HG03159 (cell line): ENCODE results near the gene OR2B2.

Experiments
- ATAC-seq: cut with Tn5 transposase; IDR thresholded peaks from one replicate; pipeline ENCODE4 v1.9.1; 2021; ENCODE audit warnings: mild to moderate bottlenecking, moderate library complexity; ENCODE audit not compliant: unreplicated experiment

Gene OR2B2

DNA sequence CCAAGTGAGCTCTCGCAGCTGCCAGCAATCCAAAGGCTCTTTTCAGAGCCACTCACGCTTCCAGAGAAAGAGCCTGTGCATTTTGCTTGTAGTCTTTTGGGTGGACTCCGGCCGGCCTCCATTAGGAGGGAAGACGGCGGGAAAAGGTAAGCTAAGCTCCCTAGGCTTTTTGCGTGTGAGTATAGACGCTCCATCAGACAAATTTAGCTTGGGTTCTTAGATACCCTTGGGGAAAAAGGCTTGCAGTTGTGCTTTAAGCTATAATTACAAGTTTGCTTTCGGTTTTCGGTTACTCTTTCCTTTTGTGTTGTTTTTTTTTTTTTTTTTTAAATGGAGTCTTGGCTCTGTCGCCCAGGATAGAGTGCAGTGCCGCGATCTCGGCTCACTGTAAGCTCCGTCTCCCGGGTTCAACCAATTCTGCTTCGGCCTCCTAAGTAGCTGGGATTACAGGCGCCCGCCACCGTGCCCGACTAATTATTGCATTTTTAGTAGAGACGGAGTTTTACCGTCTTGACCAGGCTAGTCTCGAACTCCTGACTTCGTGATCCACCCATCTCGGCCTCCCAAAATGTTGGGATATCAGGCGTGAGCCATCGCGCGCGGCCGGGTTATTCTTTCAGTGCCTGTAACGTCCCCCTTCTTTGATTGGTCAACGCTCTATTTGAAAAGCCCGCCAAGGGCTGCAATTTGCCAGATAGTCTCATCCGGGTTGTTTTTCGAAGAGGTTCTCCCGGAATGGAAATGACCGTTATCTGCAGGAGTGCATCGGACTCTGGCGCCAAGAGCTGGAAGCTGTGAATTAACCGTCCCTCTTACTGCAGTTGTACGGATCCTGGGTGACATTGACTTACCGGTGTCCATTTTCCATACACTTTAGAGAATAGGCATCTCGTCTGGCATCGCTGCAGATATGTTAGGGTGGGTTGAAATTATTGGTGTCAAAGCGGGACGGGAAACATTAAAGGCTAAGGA lies 18.1 kb downstream of the OR2B2 start:
- no peak for ATAC-seq

DNA sequence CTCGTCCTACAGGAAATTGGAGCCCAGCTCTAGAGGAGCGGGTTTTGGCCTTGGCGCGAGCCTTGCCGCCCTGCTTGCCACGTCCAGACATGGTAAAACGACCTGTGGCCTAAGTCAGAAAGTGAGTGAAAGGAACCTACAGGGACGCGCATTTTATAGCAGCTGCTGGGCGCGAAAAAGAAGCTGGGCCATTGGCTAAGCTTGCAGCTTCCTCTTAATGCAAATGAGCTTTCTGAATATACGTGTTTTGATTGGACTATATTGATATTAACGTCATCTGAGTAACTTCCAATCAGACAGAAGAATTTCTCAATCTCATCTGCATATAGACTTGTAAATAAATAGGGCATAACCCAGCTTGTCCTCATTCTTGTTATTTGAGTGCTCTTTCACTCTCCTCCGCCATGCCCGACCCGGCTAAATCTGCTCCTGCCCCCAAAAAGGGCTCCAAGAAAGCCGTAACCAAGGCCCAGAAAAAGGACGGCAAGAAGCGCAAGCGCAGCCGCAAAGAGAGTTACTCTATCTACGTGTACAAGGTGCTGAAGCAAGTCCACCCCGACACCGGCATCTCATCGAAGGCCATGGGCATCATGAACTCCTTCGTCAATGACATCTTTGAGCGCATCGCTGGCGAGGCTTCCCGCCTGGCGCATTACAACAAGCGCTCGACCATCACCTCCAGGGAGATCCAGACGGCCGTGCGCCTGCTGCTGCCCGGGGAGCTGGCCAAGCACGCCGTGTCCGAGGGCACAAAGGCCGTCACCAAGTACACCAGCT lies 18.9 kb downstream of the OR2B2 start:
- peak; percentile 41 for ATAC-seq

DNA sequence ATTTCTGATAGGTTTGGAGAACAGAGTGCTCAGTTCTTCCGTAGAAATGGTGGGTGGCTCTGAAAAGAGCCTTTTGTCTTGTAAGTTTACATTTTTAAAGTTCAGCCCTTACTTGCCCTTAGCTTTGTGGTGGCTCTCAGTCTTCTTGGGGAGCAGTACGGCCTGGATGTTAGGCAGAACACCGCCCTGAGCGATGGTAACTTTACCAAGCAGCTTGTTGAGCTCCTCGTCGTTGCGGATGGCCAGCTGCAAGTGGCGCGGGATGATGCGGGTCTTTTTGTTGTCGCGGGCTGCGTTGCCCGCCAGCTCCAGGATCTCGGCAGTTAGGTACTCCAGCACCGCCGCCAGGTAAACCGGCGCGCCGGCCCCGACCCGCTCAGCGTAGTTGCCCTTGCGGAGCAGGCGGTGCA lies 19.5 kb downstream of the OR2B2 start:
- no peak for ATAC-seq

DNA sequence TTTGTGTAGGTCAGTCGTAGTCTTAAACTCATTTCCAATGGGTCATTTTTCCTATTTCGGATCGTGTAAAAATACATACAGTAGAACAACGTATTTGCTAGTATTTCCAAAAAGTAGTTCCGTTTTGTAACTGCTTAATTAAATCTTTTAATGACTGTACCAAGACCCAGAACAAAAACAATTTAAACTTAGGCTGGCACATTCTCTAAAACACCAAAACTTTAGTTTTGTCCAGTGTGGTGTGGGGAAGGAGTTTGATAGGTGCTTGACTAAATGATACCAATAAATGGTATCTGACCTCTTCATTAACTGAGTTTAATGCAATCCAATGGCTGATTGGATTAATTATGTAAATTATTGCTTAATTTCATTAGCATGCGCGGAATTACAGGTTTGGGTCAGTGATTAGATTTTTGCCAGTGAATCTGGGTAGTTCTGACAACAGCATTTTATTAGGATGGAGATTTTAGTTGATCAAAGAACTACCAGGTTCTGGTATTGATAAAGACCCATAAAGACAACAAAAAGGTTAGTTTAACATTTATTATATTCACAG lies 20.8 kb downstream of the OR2B2 start:
- ATAC-seq, result no peak

DNA sequence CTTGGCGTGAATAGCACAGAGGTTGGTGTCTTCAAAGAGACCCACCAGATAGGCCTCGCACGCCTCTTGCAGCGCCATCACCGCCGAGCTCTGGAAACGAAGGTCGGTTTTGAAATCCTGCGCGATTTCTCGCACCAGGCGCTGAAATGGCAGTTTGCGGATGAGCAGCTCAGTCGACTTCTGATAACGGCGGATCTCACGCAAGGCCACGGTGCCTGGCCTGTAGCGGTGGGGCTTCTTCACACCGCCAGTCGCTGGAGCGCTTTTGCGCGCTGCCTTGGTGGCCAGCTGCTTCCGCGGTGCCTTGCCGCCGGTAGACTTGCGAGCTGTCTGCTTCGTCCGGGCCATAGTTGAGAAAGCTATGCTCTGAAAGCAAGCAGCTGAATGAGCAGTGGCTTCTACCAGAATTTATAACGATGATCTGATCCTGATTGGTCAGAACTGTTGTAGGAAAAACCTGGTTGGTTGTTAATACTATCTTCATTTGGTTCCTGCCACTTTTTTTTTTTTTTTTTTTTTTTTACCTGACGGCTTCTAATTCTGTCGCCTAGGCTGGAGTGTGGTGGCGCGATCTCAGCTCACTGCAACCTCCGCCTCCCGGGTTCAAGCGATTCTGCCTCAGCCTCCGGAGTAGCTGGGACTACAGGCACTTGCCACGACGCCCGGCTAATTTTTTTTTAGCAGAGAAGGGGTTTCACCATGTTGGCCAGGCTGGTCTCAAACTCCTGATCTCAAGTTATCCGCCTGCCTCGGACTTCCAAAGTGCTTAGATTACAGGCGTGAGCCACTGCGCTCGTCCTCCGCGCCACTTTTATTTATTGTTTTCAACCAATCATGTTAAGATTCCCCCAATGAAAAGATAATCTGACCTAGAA lies 21.5 kb downstream of the OR2B2 start:
- ATAC-seq, result peak; percentile 43

DNA sequence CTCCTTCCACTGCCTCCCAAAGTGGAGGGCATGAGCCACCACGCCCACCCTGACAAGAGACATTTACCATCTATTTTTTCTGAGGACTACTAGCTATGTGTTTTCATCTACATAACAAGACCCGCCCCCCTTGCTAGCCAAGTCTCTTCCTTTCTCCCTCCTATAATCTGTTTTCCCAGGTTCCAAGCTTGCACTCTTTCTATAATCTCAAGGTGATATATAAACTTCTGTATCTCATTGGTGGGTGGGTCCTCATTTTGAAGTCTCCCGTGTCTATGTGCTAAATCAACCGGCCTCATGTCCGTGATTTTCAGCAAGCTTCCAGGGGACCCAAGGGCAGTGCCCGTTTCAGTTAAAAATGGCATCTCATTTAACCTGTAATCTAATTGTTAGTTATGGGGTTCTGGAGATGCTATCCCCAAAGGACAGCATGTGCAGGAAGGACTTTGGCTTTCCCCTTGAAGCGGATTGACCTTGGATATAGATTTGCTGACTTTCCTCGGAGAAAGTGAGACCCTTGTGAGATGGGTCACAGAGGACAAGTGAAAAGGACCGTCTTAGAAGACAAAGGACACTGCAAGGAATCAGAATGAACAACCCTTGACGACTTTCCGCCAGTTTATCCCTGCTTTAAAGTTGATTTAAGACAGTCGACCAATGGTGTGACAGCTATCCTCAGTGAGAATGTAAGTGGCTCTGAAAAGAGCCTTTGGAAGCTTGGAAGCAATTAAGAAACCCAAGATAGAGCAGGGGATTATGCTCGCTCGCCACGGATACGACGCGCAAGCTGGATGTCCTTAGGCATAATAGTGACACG lies 22.4 kb downstream of the OR2B2 start:
- no peak for ATAC-seq

DNA sequence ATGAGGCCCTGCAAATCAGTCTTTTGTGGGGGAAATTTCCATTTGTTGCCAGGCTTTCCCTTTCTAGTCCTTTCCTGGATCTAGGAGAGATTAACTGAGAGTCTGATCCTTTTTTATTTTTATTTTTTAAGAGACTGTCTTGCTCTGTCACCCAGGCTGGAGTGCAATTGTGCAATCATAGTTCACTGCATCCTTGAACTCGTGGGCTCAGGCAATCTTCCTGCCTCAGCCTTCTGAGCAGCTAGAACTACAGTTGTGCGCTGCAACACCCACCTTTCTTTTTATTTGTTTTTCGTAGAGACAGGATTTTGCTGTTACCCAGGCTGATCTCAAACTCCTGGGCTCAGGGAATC lies 22.9 kb downstream of the OR2B2 start:
- no peak for ATAC-seq

DNA sequence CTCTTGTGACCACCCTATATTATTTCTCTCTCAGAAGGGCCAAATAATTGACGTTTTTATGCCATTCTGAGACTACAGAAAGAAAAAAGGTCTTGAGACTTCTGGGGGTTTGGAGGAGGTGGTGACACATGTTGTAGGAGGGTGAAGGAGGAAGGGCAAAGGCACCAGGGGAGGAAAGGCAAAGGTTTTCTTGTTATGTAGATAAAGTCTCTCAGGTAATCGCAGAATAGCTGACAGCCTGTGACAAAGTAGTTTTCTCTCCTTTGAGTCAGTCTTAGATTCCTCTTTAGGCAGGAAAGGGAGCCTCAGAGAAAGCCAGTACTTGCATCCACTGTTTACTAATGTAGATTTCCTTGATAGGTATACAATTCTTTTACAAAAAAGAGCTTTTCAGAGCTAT lies 23.6 kb downstream of the OR2B2 start:
- no peak for ATAC-seq

DNA sequence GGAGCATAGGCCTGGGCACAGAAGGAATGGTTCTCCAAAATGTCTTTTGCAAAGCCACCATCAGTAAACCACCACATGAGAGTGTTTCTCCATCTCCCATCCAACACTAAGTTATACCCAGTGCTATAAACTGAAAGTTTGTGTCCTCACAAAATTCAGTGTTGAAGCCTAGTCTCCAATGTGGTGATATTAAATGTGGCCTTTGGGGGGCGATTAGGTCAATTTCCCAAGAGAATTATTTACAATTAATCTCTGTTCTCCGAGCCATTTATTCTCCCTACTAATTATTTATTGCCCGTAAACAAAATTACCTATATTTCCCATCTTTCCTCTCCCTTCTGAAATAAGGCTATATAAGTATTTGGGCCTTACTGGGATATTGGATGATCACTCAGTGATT lies 26.1 kb downstream of the OR2B2 start:
- no peak for ATAC-seq

DNA sequence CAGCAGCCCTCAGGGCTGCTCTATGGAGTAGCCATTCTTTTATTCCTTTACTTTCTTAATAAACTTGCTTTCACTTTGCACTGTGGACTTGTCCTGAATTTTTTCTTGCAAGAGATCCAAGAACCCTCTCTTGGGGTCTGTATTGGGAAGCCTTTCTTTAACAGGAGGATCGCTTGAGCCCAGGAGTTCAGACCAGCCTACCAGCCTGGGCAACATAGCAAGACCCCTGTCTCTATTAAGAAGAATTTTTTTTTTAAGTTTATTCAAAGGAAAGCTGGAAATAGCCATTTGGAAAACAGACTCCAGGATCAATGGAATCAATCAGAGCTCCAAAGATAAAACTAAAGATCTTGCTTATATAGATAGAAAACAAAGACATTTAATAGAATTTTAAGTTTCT lies 29.1 kb downstream of the OR2B2 start:
- no peak for ATAC-seq

DNA sequence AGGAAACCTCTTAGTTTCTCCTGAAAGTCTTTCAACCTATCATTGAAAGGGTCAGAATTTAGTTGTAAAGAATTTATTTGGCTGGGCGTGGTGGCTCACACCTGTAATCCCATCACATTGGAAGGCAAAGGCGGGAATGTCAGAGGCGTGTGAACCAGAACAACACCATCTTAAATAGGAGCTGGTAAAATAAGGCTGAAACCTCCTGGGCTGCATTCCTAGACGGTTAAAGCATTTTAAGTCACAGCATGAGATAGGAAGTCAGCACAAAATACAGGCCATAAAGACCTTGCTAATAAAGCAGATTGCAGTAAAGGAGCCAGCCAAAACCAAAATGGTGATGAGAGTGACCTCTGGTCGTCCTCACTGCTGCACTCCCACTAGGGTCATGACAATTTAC lies 29.6 kb downstream of the OR2B2 start:
- no peak for ATAC-seq

DNA sequence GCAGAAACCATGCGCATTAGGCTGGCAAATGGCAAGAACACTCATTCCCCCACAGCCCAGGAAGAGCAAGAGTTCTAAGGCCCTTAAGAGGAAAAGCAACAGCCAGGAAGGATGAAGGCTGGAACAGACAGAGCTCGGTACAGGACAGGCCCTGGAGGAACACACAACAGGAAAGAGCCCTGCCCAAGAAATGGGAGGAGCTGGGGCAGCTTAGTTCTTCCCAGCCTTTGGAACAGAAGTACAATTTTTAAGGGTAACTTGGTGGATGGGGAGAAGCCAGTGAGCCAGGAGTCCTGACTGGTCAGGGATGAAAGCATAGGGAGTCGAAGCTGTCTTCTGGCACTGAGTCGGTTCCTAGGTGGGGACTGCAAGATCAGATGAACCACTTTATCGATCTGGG lies 32.4 kb downstream of the OR2B2 start:
- no peak for ATAC-seq

DNA sequence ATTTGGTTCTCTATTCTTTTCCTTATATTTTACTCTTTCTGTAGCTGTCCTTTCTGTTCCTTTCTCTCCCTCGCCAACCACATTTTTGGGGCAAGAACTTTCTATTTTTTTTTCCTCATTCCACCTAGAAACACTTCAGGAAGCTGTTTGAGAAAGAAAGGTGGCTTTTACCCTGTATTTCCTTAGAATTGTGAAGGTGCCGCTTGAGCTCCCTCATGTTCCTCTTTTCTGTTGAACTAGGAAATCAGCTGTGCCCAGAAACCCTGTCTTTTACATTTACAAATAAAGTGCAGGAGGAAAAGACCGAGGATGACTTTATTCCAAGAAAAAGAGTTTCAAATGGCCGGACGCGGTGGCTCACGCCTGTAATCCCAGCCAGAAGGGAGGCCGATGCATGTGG lies 38.2 kb downstream of the OR2B2 start:
- no peak for ATAC-seq

DNA sequence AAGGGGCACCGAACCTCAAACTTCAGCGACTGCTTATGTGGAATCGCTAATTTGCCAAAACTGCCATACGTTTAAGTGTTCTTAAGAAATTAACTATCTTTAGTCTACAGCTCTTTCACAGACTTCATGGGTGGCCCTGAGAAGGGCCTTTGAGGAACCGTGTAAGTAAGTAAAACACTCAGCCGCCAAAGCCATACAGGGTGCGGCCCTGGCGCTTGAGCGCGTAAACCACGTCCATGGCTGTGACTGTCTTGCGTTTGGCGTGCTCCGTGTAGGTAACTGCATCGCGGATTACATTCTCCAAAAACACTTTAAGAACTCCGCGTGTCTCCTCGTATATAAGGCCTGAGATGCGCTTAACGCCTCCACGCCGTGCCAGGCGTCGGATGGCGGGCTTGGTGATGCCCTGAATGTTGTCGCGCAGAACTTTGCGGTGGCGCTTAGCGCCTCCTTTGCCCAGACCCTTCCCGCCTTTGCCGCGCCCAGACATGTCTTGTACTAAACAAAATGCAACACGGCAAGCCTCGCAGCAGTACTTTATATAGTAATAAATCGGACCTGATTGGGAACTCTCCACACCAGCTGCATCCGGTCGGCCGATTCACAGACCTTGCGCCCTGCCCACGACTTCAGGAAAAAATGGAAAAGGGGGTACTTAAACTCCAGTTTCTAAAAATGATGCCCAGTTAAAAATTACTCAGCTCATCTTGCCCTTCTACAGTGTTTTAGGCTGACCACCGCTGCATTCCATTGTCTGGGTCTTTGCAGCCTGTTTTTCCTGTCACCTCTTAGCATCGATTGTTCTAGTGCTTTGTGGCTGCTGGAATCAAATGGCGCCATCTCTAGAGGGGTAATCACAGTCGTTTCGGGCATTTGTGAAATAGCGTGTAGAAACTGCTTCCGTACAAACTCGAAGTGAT lies 38.9 kb downstream of the OR2B2 start:
- ATAC-seq, result no peak

DNA sequence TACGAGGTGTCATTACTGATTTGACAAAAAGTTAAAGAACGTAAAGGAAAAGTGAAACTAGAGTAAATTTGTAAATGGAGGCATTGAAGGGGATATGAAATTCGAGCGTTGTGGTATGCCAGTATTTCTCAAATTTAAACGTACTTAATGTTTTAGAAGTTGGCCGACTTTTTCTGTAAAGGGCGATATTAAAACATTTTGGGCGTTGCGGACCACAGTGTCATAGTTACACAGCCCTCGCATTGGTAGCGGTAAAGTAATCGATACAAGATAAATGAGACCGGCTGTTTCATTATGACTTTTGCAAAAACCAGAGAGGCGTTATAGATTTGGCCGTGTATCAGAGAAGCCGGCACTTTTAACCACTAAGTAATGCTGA lies 39.6 kb downstream of the OR2B2 start:
- ATAC-seq, result no peak

DNA sequence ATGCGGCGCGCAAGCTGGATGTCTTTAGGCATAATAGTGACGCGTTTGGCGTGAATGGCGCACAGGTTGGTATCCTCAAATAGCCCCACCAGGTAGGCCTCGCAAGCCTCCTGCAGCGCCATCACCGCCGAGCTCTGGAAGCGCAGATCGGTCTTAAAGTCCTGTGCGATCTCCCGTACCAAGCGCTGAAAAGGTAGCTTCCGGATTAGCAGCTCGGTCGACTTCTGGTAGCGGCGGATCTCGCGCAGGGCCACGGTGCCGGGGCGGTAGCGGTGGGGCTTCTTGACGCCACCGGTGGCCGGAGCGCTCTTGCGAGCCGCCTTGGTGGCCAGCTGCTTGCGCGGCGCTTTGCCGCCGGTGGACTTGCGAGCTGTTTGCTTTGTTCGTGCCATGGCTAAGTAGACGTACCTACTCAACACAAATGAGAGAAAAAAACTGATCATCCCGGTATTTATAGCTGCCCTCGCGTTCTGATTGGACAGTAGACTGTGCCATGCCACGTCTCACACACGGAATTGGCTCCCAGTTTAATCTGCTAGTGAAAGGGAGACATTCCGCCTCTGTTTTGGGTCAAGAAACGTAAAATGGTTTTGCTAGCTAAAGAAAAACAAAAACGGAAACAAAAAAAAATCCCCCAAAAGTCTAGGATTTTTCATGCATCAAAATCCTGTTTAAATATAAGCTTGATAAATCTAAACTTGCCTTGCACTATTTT lies 40.1 kb downstream of the OR2B2 start:
- ATAC-seq, result peak; percentile 46

DNA sequence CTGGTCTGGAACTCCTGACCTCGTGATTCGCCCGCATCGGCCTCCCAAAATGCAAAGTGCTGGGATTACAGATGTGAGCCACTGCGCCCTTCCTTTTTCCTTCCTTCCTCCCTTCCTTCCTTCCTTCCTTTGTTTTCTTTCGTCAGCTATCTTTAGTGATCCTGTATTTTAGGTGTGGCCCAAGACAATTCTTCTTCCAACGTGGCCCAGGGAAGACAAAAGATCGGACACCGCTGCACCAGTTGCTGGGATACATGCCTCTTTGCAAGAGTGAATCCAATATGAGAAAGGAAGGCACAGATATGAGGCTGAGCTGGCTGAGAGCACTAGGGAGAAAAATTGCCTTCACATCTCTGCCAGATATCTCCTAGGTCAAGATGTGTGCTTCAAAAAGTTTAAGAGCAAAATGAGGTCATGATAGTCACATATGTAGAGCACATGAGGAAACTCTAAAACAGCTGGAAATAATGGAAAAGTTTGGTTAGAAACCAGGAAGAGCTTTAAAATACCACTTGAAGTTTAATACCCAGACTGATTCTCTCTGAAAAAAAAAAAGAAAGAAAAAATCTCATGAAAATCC lies 41.8 kb downstream of the OR2B2 start:
- ATAC-seq, result no peak

DNA sequence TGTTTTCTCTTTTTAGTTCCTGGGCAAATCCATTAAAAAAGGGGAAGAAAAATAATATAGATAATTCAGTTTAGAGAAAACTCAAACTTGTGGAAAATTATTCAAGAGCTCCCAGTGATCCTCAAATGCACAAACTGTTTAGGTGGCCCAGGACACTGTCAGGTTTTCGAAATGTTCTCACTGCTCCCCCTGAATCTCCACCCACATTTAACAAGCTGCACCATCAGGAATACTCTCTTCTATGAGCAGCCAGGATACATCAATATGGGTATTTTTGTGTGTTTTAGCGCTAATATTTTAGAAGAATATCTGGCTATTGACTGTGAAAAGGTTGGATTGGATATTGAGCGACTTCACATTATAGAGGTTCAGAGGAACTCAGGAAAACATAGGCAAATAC lies 43.9 kb downstream of the OR2B2 start:
- no peak for ATAC-seq
